Activated naive CD4-positive, alpha-beta T cell treated with Interleukin-2 at 50 U/mL for 16 hours (primary cell): Measurements from ENCODE around the gene EPS8L3.
"Not testable (repeated sequence)": the region's sequence is repeated elsewhere in the genome, so short reads cannot be mapped to it uniquely, and the experiment has no call there.

Experiments used
- DNase-seq: peaks from one replicate; pipeline ENCODE4 v3.0.0-alpha.2; 2020

EPS8L3 gene

GRCh38 chr1:109762821-109763645 lies 690 bp downstream of the EPS8L3 start:
- peak; percentile 1 for DNase-seq

- no peak for DNase-seq
These were observed 1.6 kb downstream of the EPS8L3 start for GRCh38 chr1:109762039-109762585.

GRCh38 chr1:109761227-109762038 lies 2.3 kb downstream of the EPS8L3 start:
- DNase-seq, result peak; percentile 0

- DNase-seq, result no peak
These were observed 3.0 kb downstream of the EPS8L3 start for GRCh38 chr1:109760581-109761226.

DNA sequence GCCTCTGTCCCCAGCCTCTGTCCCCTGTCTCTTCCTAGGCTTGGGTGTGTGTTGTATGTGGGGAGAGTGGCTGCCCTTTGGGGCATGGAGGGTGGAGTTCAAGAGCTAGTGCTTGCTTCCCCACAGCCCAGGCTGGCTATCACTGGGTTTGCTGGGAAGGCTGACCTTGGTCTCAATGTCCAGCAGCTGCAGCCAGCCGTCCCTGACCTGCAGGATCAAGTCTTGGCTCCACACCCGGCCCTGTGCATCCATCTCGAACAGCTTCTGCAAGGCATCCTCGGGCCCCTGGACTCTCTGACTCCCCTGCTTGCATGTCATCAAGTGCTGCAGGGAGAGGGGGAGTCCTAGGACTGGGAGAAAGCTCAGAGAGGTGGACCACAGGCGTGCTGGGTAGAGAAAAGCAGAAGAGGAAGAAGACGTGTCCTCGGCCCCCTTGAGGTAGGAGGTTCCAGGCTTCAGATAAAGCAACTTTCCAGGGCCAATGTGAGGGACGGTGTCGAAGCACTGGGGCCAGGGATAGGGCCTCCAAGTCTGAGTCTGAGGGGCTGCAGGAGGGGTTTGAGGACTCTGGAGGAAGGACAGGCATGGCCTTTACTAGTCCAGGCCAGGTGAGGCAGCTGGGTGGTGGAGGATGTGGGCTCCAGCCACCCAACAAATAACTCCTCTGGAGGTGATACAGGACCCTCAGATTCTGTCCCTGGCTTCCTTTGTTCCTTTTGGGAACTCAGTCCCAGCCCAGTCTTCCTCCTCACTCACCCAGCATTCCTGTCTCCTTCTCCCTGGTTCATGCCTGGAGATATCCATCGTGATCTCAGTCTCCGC lies 4.0 kb downstream of the EPS8L3 start:
- DNase-seq, result no peak

DNA sequence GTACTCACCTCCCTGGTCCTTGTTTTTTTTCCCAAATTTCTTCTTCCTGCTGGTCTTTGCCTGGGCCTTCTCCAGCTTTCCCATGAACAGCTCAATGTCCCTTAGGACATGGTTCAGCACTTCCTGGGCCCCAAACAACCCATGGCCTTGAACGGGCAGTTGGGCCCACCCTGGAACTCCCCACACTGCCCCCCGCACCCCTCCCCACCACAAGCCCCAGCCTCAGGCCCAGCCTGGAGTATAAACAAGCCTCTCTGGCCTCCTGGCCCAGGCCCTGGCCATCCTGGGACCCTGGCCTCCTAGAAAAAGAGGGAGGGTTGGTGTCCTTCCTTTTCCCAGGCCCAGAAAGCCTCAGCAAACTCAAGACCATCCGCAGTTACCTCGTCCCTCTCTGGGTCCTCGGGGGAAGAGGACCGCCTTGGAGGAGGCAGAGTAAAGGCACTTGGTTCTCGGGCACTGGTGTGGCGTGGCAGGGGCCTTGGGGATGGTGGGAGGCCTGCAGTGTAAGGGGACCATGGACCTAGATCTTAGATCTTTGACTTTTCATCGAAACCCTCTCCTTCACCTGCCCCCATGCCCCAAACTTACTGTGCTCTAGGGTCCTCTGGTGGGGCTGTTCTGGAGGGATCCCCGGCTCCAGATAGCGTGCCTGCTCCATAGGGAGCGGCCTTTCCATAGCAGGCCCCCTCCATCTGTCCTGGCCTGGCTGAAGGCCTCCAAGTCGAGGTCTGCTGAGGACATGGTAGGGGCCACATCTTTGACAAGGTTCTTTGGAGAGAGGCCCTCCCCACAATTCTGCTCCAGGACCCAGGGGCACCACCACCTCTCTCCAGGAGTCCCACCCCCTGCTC lies 5.6 kb downstream of the EPS8L3 start:
- DNase-seq, result no peak

DNA sequence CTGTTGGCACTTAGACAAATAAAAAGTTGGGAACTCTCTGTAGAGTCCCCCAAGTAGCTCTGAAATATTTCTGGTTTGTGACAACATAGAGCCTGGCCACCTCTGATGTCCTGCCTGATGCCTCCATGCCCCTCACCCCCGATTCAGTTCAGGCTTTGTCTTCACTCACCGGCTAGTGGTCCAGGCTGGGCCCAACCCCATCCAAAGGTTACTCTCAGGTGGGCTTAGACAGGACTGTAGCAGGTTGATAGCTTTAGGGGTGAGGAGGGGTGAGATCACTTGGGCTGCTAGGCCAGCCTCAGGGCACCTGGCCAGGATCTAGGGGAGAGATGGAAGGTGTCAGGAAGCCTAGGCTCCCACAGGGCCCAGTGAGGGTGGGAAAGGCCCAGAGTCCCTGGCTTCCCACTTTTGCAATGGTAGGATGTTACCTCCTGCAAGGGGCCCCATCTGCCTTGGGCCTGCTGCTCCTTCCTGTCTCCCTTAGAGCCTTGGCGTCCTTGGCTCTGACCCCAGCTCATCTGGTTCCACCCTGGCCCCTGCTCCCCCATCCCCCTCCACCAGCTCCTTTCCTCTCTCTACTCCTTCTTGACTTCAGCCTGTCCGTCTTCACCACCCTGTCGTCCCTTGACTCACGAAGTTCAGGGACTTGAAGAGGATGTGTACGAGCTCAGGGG lies 6.7 kb downstream of the EPS8L3 start:
- DNase-seq, result no peak

- DNase-seq, result not testable (repeated sequence)
These were observed 7.4 kb downstream of the EPS8L3 start for GRCh38 chr1:109756325-109756724.

GRCh38 chr1:109754738-109755137 lies 9.0 kb downstream of the EPS8L3 start:
- no peak for DNase-seq

DNA sequence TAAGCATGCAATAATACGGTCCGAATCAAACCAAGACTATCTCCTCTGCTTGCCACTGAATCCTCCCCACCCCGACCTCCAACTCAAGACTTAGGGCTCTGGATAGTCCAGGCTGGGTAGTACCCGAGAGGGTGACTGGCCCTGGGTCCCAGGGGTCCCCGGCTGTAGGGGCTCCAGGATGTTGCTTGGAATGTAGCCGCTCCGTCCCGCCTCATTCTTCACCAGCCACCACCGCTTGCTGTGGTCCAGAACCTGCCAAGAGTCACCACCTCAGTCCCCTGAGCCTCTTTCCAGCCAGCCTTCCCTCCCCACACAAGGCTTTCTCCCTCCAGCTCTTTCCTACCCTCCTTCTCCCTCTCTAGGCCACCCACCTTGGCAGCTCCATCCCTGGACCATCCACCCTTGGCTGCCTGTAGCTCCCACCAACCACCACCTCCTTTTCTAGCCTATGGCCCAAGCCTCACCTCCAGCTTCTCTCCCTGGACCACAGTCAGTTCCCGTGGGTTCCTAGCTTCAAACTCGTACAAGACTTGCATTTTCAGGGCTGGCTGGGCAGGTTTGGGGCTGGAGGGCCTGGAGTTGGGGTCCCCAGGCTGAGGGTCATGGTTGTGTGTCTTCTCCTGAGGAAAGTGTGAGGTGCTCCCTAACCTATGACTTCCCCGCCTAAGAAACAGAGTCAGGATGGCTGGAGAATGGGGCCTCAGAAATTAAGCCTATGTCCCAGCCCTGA lies 12.0 kb downstream of the EPS8L3 start:
- no peak for DNase-seq

- no peak for DNase-seq
These were observed 12.8 kb downstream of the EPS8L3 start for GRCh38 chr1:109750920-109751319.

- no peak for DNase-seq
These were observed 13.4 kb downstream of the EPS8L3 start for GRCh38 chr1:109750241-109750882.

- DNase-seq, result no peak
These were observed 14.5 kb downstream of the EPS8L3 start for GRCh38 chr1:109749221-109749620.

DNA sequence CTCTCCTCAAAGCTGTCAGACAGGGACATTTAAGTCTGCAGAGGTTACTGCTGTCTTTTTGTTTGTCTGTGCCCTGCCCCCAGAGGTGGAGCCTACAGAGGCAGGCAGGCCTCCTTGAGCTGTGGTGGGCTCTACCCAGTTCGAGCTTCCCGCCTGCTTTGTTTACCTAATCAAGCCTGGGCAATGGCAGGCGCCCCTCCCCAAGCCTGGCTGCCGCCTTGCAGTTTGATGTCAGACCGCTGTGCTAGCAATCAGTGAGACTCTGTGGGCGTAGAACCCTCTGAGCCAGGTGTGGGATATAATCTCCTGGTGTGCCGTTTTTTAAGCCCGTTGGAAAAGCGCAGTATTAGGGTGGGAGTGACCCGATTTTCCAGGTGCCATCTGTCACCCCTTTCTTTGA lies 15.4 kb downstream of the EPS8L3 start:
- not testable (repeated sequence) for DNase-seq

DNA sequence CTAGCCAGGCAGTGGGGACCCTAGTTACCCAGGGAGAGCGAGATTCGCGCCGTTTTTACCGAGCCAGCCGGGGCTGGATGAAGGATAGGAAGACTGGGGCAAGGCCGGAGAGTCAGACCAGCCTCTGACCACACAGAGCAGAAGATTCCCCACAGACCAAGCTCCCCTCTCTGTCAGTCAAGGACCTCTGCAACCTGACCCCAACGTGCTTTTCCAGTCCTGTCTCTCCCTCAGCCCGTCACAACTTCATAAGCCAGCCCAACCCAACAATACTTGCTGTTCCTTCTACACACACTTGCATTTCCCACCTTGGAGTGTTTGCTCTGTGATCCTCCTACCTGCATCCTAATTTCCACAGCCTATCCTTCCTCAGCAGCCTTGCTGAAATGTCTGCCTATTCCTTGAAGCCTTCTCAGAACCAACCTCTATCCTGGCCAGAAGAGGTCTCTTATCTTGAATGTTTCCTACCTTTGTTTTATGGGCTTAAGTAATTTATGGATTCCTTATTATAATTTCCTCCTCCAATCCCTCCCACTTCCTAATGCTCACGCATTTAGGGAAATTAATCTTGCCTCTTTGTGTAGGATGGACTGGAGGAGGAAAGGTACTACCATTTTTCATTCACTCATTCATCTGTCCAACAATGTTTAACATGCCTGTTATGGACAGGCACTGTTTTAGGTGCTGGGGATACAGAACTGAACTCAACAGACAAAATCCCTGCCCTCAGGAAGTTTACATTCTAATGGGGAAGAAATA lies 22.9 kb downstream of the EPS8L3 start, which contains the start of gene GSTM3:
Gene GSTM3, minus strand, starts transcription at position 424 of the 759 bp plus-strand sequence. CDS start 751 bp downstream, outside the sequence.
- no peak for DNase-seq

- DNase-seq, result peak; percentile 83
These were observed 23.7 kb downstream of the EPS8L3 start for GRCh38 chr1:109739738-109740614.

DNA sequence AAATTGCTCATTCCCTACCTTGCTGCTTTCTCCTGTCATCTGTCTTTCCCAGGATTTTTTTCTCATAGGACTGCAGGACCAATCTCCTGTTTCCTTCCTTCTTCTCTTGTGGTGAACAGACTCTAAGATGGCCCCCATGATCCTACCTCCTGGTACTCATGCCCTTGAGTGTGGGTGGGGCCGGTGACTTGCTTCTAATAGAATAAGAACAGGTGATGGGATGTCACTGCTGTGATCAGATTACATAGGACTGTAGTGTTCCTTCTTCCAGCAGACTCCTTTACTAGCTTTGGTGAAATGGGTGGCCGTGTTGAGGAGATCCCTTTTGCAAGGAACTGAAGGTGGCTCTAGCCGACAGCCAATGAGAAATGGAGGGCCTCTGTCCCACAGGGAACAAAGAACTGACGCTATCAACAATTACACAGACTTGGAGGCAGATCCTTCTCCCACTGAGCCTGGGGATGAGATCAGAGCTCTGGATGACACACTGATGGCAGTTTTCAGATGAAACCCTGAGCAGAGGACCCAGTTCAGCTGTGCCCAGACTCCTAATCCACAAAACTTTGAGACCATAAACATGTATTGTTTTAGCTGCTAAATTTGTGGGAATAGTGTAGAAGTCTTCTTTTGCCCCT lies 30.4 kb downstream of the EPS8L3 start:
- DNase-seq, result no peak
